ENCODE measurements around the gene FDPS. TPM values are rescaled to one million over a fixed set of nuclear protein-coding genes. Genes with fewer than 3 reads are reported as not detected.

FDPS gene
- total RNA-seq, 1 experiment from 2014 or later: 269 TPM

DNA sequence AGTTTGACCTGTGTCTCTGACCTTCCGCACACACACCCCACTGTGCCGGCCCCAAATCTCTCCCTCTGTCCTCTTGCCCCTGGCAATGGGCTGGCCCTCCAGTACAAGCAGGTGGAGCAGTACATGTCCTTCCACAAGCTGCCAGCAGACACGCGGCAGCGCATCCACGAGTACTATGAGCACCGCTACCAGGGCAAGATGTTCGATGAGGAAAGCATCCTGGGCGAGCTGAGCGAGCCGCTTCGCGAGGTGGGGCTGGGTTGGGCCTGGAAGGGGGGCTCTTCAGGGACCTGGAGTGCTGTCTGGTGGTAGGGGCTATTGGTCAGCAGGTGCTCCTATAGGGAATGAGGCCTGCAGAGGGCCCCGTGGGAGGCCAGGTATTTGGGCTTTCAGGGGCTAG is 23.6 kb upstream of the FDPS start:
- Histone ChIP-seq H3K4me2 (ENCODE audit: low read length) (no peak overlapping the region), H3K27ac (ENCODE audit: low read depth, low read length) (no peak overlapping the region), H4K20me1 (ENCODE audit: insufficient read depth) (no peaks in the 10 kb centered on the region), H3K79me2 (ENCODE audit: insufficient read depth, low read length) (no peaks in the 10 kb centered on the region), H3K9me2 (ENCODE audit: insufficient read depth) (no peaks in the 10 kb centered on the region), H3K9me3 (ENCODE audit: control insufficient read depth in 1 of 2, insufficient read depth in 1 of 2, low read depth in 1 of 2, low read length in 2 of 2) (no peaks in the 10 kb centered on the region), H2AFZ (ENCODE audit: low read depth, low read length, poor library complexity, severe bottlenecking) (no peak overlapping the region), H3K36me3 (ENCODE audit: control insufficient read depth in 1 of 2, insufficient read depth in 2 of 2, low read length in 2 of 2) (no peaks in the 10 kb centered on the region), H3K9ac (ENCODE audit: low read length) (no peak overlapping the region), H3K27me3 (ENCODE audit: insufficient read depth, low read length) (no peaks in the 10 kb centered on the region), H3K4me3 (replicated peaks in 1 of 2; ENCODE audit: low read depth in 1 of 2, low read length in 2 of 2) (no peak overlapping the region), H3K4me1 (ENCODE audit: control insufficient read depth in 1 of 2, insufficient read depth in 2 of 2, low read length in 2 of 2) (no peaks in the 10 kb centered on the region)
- TF ChIP-seq EGR1 (IDR thresholded peaks at IDR 0.05; ENCODE audit: low read depth) (no peak), EZH2 (IDR thresholded peaks at IDR 0.05) (no peak), POLR2A (IDR thresholded peaks at IDR 0.05; ENCODE audit: borderline replicate concordance, extremely low read depth, insufficient read depth, insufficient read length) (no peak), FOSL1 (IDR thresholded peaks at IDR 0.05; ENCODE audit: low read depth) (no peak), RAD21 (IDR thresholded peaks at IDR 0.05; ENCODE audit: low read depth) (no peak), ZNF274 (IDR thresholded peaks at IDR 0.05; ENCODE audit: low read depth, low read length) (no peak), ELF1 (IDR thresholded peaks at IDR 0.05; ENCODE audit: borderline replicate concordance, low read depth) (no peak), TCF7L2 (IDR thresholded peaks at IDR 0.05; ENCODE audit: borderline replicate concordance, extremely low read depth, insufficient read depth, insufficient read length) (no peak), ZFX (IDR thresholded peaks at IDR 0.05) (no peak)
- TF ChIP-seq, protein P1, sequence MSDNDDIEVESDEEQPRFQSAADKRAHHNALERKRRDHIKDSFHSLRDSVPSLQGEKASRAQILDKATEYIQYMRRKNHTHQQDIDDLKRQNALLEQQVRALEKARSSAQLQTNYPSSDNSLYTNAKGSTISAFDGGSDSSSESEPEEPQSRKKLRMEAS (IDR thresholded peaks at IDR 0.05): no peak
- ChIA-PET POLR2A (no interaction called here), RAD21 (ENCODE audit: low non-redundant PET in 1 of 2, low total read pairs in 2 of 2, uncharacterized antibody in 2 of 2, unreplicated experiment in 2 of 2) (no interaction called here), CTCF (no interaction called here)
- intact Hi-C loops (cut with micrococcal nuclease): no loop called here
- DNase-seq (ENCODE audit: low read depth, low spot score): no peak
- BruUV-seq (replicated peaks): no TSS peak
- ATAC-seq: no peak

DNA sequence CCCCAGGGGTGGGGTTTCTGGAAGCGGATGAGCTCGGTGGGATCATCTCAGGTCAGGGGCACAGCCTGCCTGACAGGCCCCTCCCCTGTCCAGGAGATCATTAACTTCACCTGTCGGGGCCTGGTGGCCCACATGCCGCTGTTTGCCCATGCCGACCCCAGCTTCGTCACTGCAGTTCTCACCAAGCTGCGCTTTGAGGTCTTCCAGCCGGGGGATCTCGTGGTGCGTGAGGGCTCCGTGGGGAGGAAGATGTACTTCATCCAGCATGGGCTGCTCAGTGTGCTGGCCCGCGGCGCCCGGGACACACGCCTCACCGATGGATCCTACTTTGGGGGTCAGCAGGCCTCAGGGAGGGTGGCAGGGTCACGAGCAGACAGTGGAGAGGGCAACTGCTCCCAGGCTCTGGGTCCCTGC is 23.0 kb upstream of the FDPS start:
- Histone ChIP-seq H4K20me1 (ENCODE audit: insufficient read depth) (no peaks in the 10 kb centered on the region), H3K9ac (ENCODE audit: low read length) (no peak overlapping the region), H3K27me3 (ENCODE audit: insufficient read depth, low read length) (no peaks in the 10 kb centered on the region), H3K4me2 (ENCODE audit: low read length) (no peak overlapping the region), H3K9me3 (ENCODE audit: control insufficient read depth in 1 of 2, insufficient read depth in 1 of 2, low read depth in 1 of 2, low read length in 2 of 2) (no peaks in the 10 kb centered on the region), H3K4me1 (ENCODE audit: control insufficient read depth in 1 of 2, insufficient read depth in 2 of 2, low read length in 2 of 2) (no peaks in the 10 kb centered on the region), H3K36me3 (ENCODE audit: control insufficient read depth in 1 of 2, insufficient read depth in 2 of 2, low read length in 2 of 2) (no peaks in the 10 kb centered on the region), H3K79me2 (ENCODE audit: insufficient read depth, low read length) (no peaks in the 10 kb centered on the region), H3K4me3 (replicated peaks in 1 of 2; ENCODE audit: low read depth in 1 of 2, low read length in 2 of 2) (no peak overlapping the region), H3K27ac (ENCODE audit: low read depth, low read length) (no peak overlapping the region), H3K9me2 (ENCODE audit: insufficient read depth) (no peaks in the 10 kb centered on the region), H2AFZ (ENCODE audit: low read depth, low read length, poor library complexity, severe bottlenecking) (no peak overlapping the region)
- no TSS peak for BruUV-seq (replicated peaks)
- ChIA-PET RAD21 (ENCODE audit: low non-redundant PET in 1 of 2, low total read pairs in 2 of 2, uncharacterized antibody in 2 of 2, unreplicated experiment in 2 of 2) (interaction anchor here in 1 of 2 experiments (0.8 kb wide), 1 partner anchor 9 kb away, joined by 3 read pairs; the partner anchor contains the start of gene HCN3), POLR2A (no interaction called here), CTCF (no interaction called here)
- TF ChIP-seq ZNF274 (IDR thresholded peaks at IDR 0.05; ENCODE audit: low read depth, low read length) (no peak), JUND (IDR thresholded peaks at IDR 0.05) (no peak), EZH2phosphoT487 (IDR thresholded peaks at IDR 0.05; ENCODE audit: borderline replicate concordance) (no peak), SRF (IDR thresholded peaks at IDR 0.05; ENCODE audit: low read depth) (no peak), SP1 (IDR thresholded peaks at IDR 0.05; ENCODE audit: low read depth) (no peak), CBX3 (IDR thresholded peaks at IDR 0.05; ENCODE audit: low read depth) (no peak), SIN3A (IDR thresholded peaks at IDR 0.05; ENCODE audit: low read depth) (no peak), ELF1 (IDR thresholded peaks at IDR 0.05; ENCODE audit: borderline replicate concordance, low read depth) (no peak), FOSL1 (IDR thresholded peaks at IDR 0.05; ENCODE audit: low read depth) (no peak), CEBPB (IDR thresholded peaks at IDR 0.05; ENCODE audit: low read depth) (no peak), TCF7L2 (IDR thresholded peaks at IDR 0.05; ENCODE audit: borderline replicate concordance, extremely low read depth, insufficient read depth, insufficient read length) (no peak)
- TF ChIP-seq, protein P2, sequence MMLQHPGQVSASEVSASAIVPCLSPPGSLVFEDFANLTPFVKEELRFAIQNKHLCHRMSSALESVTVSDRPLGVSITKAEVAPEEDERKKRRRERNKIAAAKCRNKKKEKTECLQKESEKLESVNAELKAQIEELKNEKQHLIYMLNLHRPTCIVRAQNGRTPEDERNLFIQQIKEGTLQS (IDR thresholded peaks at IDR 0.05): no peak
- TF ChIP-seq, protein P3, sequence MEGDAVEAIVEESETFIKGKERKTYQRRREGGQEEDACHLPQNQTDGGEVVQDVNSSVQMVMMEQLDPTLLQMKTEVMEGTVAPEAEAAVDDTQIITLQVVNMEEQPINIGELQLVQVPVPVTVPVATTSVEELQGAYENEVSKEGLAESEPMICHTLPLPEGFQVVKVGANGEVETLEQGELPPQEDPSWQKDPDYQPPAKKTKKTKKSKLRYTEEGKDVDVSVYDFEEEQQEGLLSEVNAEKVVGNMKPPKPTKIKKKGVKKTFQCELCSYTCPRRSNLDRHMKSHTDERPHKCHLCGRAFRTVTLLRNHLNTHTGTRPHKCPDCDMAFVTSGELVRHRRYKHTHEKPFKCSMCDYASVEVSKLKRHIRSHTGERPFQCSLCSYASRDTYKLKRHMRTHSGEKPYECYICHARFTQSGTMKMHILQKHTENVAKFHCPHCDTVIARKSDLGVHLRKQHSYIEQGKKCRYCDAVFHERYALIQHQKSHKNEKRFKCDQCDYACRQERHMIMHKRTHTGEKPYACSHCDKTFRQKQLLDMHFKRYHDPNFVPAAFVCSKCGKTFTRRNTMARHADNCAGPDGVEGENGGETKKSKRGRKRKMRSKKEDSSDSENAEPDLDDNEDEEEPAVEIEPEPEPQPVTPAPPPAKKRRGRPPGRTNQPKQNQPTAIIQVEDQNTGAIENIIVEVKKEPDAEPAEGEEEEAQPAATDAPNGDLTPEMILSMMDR (IDR thresholded peaks at IDR 0.05 in 2 of 3, conservative IDR thresholded peaks at IDR 0.05 in 1 of 3; ENCODE audit: borderline replicate concordance in 1 of 3, insufficient read depth in 1 of 3, low read depth in 2 of 3, low read length in 2 of 3): no peak
- ATAC-seq (no peak), DNase-seq (ENCODE audit: low read depth, low spot score) (no peak)
- intact Hi-C loops (cut with micrococcal nuclease): no loop called here
